Measurements from ENCODE around the gene P2RY6. TPM values are rescaled to one million over a fixed set of nuclear protein-coding genes. Genes with fewer than 3 reads are reported as not detected.

Gene P2RY6
- total and polyA plus RNA-seq, 2 of the 8 experiments (the other 6 are each of a cell fraction or from before 2014, with no cell fraction given): 0.15 TPM; not detected in 1

DNA sequence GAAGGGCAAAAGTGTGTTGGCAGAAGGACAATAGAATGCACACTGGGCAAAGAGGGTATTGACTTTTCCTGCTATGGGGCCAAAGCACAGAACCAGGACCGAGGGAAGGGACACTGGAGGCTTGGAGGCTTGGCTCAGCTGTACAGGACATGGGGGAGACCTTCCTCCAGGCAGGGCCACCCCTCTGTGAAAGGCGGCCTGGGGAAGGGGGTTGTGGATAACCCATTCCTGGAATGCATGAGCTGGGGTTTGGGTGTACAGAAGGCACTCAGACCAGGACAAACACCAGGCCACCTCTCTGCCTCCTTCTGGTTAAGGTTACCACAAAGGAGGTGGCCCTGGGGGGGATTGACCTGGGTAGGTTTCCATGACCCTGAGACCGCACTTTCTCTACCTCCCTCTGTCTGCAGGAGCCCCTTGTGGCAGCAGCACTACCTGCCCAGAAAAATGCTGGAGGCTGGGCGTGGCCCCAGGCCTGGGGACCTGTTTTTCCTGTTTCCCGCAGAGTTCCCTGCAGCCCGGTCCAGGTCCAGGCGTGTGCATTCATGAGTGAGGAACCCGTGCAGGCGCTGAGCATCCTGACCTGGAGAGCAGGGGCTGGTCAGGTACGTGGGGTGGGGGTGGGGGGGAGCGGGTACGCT, 44.4 kb upstream of the P2RY6 start (continued):
- TF ChIP-seq, protein P1, sequence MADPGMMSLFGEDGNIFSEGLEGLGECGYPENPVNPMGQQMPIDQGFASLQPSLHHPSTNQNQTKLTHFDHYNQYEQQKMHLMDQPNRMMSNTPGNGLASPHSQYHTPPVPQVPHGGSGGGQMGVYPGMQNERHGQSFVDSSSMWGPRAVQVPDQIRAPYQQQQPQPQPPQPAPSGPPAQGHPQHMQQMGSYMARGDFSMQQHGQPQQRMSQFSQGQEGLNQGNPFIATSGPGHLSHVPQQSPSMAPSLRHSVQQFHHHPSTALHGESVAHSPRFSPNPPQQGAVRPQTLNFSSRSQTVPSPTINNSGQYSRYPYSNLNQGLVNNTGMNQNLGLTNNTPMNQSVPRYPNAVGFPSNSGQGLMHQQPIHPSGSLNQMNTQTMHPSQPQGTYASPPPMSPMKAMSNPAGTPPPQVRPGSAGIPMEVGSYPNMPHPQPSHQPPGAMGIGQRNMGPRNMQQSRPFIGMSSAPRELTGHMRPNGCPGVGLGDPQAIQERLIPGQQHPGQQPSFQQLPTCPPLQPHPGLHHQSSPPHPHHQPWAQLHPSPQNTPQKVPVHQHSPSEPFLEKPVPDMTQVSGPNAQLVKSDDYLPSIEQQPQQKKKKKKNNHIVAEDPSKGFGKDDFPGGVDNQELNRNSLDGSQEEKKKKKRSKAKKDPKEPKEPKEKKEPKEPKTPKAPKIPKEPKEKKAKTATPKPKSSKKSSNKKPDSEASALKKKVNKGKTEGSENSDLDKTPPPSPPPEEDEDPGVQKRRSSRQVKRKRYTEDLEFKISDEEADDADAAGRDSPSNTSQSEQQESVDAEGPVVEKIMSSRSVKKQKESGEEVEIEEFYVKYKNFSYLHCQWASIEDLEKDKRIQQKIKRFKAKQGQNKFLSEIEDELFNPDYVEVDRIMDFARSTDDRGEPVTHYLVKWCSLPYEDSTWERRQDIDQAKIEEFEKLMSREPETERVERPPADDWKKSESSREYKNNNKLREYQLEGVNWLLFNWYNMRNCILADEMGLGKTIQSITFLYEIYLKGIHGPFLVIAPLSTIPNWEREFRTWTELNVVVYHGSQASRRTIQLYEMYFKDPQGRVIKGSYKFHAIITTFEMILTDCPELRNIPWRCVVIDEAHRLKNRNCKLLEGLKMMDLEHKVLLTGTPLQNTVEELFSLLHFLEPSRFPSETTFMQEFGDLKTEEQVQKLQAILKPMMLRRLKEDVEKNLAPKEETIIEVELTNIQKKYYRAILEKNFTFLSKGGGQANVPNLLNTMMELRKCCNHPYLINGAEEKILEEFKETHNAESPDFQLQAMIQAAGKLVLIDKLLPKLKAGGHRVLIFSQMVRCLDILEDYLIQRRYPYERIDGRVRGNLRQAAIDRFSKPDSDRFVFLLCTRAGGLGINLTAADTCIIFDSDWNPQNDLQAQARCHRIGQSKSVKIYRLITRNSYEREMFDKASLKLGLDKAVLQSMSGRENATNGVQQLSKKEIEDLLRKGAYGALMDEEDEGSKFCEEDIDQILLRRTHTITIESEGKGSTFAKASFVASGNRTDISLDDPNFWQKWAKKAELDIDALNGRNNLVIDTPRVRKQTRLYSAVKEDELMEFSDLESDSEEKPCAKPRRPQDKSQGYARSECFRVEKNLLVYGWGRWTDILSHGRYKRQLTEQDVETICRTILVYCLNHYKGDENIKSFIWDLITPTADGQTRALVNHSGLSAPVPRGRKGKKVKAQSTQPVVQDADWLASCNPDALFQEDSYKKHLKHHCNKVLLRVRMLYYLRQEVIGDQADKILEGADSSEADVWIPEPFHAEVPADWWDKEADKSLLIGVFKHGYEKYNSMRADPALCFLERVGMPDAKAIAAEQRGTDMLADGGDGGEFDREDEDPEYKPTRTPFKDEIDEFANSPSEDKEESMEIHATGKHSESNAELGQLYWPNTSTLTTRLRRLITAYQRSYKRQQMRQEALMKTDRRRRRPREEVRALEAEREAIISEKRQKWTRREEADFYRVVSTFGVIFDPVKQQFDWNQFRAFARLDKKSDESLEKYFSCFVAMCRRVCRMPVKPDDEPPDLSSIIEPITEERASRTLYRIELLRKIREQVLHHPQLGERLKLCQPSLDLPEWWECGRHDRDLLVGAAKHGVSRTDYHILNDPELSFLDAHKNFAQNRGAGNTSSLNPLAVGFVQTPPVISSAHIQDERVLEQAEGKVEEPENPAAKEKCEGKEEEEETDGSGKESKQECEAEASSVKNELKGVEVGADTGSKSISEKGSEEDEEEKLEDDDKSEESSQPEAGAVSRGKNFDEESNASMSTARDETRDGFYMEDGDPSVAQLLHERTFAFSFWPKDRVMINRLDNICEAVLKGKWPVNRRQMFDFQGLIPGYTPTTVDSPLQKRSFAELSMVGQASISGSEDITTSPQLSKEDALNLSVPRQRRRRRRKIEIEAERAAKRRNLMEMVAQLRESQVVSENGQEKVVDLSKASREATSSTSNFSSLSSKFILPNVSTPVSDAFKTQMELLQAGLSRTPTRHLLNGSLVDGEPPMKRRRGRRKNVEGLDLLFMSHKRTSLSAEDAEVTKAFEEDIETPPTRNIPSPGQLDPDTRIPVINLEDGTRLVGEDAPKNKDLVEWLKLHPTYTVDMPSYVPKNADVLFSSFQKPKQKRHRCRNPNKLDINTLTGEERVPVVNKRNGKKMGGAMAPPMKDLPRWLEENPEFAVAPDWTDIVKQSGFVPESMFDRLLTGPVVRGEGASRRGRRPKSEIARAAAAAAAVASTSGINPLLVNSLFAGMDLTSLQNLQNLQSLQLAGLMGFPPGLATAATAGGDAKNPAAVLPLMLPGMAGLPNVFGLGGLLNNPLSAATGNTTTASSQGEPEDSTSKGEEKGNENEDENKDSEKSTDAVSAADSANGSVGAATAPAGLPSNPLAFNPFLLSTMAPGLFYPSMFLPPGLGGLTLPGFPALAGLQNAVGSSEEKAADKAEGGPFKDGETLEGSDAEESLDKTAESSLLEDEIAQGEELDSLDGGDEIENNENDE (IDR thresholded peaks at IDR 0.05; ENCODE audit: insufficient replicate concordance, low read length): no peak
- no peak for TF ChIP-seq BRCA1 (IDR thresholded peaks at IDR 0.05; ENCODE audit: low read depth, low read length)
- peak; percentile 50 to 67 (median 62) for TF ChIP-seq CTCF (IDR thresholded peaks at IDR 0.05; ENCODE audit: control extremely low read depth in 1 of 3, insufficient read depth in 1 of 3, low read depth in 1 of 3, low read length in 3 of 3)
- TF ChIP-seq GABPA (IDR thresholded peaks at IDR 0.05; ENCODE audit: borderline replicate concordance, insufficient read depth, low read length): no peak
- TF ChIP-seq HDAC6 (IDR thresholded peaks at IDR 0.05; ENCODE audit: low read depth, low read length): no peak
- no peak for TF ChIP-seq ZNF274 (IDR thresholded peaks at IDR 0.05; ENCODE audit: borderline replicate concordance, extremely low read depth, low read length)
- no peak for TF ChIP-seq GTF2F1 (IDR thresholded peaks at IDR 0.05; ENCODE audit: borderline replicate concordance, low read depth, low read length)

All from H1 (cell line).